Activated naive CD4-positive, alpha-beta T cell treated with anti-CD3 and anti-CD28 coated beads, Interleukin-2, amount 50 U/mL, for 24 hours (primary cell): ENCODE measurements around the gene TMEM247.

Experiments used
- H3K27ac Mint-ChIP-seq: one replicate; pipeline ENCODE4 v1.8.0; 2021; ENCODE audit warnings: mild to moderate bottlenecking, mixed read lengths
- H3K27me3 Mint-ChIP-seq: one replicate; pipeline ENCODE4 v1.8.0; 2021; ENCODE audit warnings: mixed read lengths
- H3K36me3 Mint-ChIP-seq: one replicate; pipeline ENCODE4 v1.8.0; 2021; ENCODE audit warnings: mixed read lengths
- H3K4me1 Mint-ChIP-seq: one replicate; pipeline ENCODE4 v1.8.0; 2021; ENCODE audit warnings: mixed read lengths
- H3K4me3 Mint-ChIP-seq: one replicate; pipeline ENCODE4 v1.8.0; 2021; ENCODE audit warnings: mild to moderate bottlenecking, mixed read lengths
- H3K9me3 Mint-ChIP-seq: one replicate; pipeline ENCODE4 v1.8.0; 2021; ENCODE audit warnings: mixed read lengths

TMEM247 gene

GRCh38 chr2:46447649-46448048, 31.7 kb upstream of the TMEM247 start:
- H3K27ac Mint-ChIP-seq: no peak overlapping the region
- no peaks in the 10 kb centered on the region for H3K4me1 Mint-ChIP-seq

GRCh38 chr2:46448111-46448510, 31.3 kb upstream of the TMEM247 start:
- Mint-ChIP-seq H3K9me3 (peaks cover 19% of the 10 kb centered on the region), H3K36me3 (peaks cover 3% of the 10 kb centered on the region)

More at GRCh38 chr2:46447649-46448048, 31.7 kb upstream of the TMEM247 start:
- peaks cover 3% of the 10 kb centered on the region for H3K36me3 Mint-ChIP-seq
- H3K9me3 Mint-ChIP-seq: peaks cover 19% of the 10 kb centered on the region
- no peak overlapping the region for H3K4me3 Mint-ChIP-seq
- no peaks in the 10 kb centered on the region for H3K27me3 Mint-ChIP-seq

GRCh38 chr2:46448641-46449040, 30.7 kb upstream of the TMEM247 start:
- Mint-ChIP-seq H3K27me3 (no peaks in the 10 kb centered on the region), H3K27ac (no peak overlapping the region), H3K36me3 (peaks cover 3% of the 10 kb centered on the region), H3K4me1 (no peaks in the 10 kb centered on the region), H3K9me3 (peaks cover 19% of the 10 kb centered on the region), H3K4me3 (no peak overlapping the region)

More at GRCh38 chr2:46448111-46448510, 31.3 kb upstream of the TMEM247 start:
- Mint-ChIP-seq H3K4me1 (no peaks in the 10 kb centered on the region), H3K4me3 (no peak overlapping the region), H3K27ac (no peak overlapping the region), H3K27me3 (no peaks in the 10 kb centered on the region)

GRCh38 chr2:46449700-46450099, 29.7 kb upstream of the TMEM247 start:
- Mint-ChIP-seq H3K27me3 (no peaks in the 10 kb centered on the region), H3K4me1 (no peaks in the 10 kb centered on the region), H3K27ac (no peak overlapping the region), H3K4me3 (no peak overlapping the region), H3K9me3 (peaks cover 19% of the 10 kb centered on the region), H3K36me3 (peaks cover 3% of the 10 kb centered on the region)

GRCh38 chr2:46451131-46451711, 28.1 kb upstream of the TMEM247 start:
- no peaks in the 10 kb centered on the region for H3K4me1 Mint-ChIP-seq
- no peaks in the 10 kb centered on the region for H3K27me3 Mint-ChIP-seq
- no peak overlapping the region for H3K27ac Mint-ChIP-seq
- H3K36me3 Mint-ChIP-seq: no peaks in the 10 kb centered on the region
- no peak overlapping the region for H3K4me3 Mint-ChIP-seq
- peaks cover 10% of the 10 kb centered on the region for H3K9me3 Mint-ChIP-seq

- Mint-ChIP-seq H3K4me1 (peaks cover 4% of the 10 kb centered on the region), H3K4me3 (no peak overlapping the region), H3K27me3 (no peaks in the 10 kb centered on the region), H3K36me3 (no peaks in the 10 kb centered on the region), H3K27ac (no peak overlapping the region), H3K9me3 (no peaks in the 10 kb centered on the region)
These were observed 22.6 kb upstream of the TMEM247 start for GRCh38 chr2:46456789-46457188.

- Mint-ChIP-seq H3K27me3 (no peaks in the 10 kb centered on the region), H3K36me3 (no peaks in the 10 kb centered on the region), H3K9me3 (no peaks in the 10 kb centered on the region), H3K4me3 (no peak overlapping the region), H3K27ac (no peak overlapping the region), H3K4me1 (peaks cover 4% of the 10 kb centered on the region)
These were observed 20.4 kb upstream of the TMEM247 start for GRCh38 chr2:46458763-46459500.

- no peak overlapping the region for H3K4me3 Mint-ChIP-seq
- no peaks in the 10 kb centered on the region for H3K9me3 Mint-ChIP-seq
- peaks cover 8% of the 10 kb centered on the region for H3K4me1 Mint-ChIP-seq
- no peaks in the 10 kb centered on the region for H3K36me3 Mint-ChIP-seq
- H3K27me3 Mint-ChIP-seq: no peaks in the 10 kb centered on the region
- H3K27ac Mint-ChIP-seq: no peak overlapping the region
These were observed 19.7 kb upstream of the TMEM247 start for GRCh38 chr2:46459694-46460093.

GRCh38 chr2:46460241-46460921, 19.0 kb upstream of the TMEM247 start:
- Mint-ChIP-seq H3K36me3 (no peaks in the 10 kb centered on the region), H3K9me3 (no peaks in the 10 kb centered on the region), H3K27me3 (no peaks in the 10 kb centered on the region), H3K4me3 (no peak overlapping the region), H3K4me1 (peaks cover 9% of the 10 kb centered on the region), H3K27ac (no peak overlapping the region)

GRCh38 chr2:46461011-46461674, 18.2 kb upstream of the TMEM247 start:
- Mint-ChIP-seq H3K27me3 (no peaks in the 10 kb centered on the region), H3K4me3 (no peak overlapping the region), H3K9me3 (no peaks in the 10 kb centered on the region), H3K36me3 (no peaks in the 10 kb centered on the region), H3K4me1 (peaks cover 9% of the 10 kb centered on the region), H3K27ac (no peak overlapping the region)

- H3K27ac Mint-ChIP-seq: peak overlapping the region; percentile 70
- H3K27me3 Mint-ChIP-seq: no peaks in the 10 kb centered on the region
- peaks cover 9% of the 10 kb centered on the region for H3K4me1 Mint-ChIP-seq
- H3K9me3 Mint-ChIP-seq: no peaks in the 10 kb centered on the region
- H3K4me3 Mint-ChIP-seq: no peak overlapping the region
- H3K36me3 Mint-ChIP-seq: no peaks in the 10 kb centered on the region
These were observed 17.6 kb upstream of the TMEM247 start for GRCh38 chr2:46461709-46462171.

GRCh38 chr2:46462936-46463335, 16.4 kb upstream of the TMEM247 start:
- H3K36me3 Mint-ChIP-seq: no peaks in the 10 kb centered on the region
- no peak overlapping the region for H3K27ac Mint-ChIP-seq
- H3K9me3 Mint-ChIP-seq: no peaks in the 10 kb centered on the region
- H3K4me3 Mint-ChIP-seq: no peak overlapping the region
- H3K27me3 Mint-ChIP-seq: no peaks in the 10 kb centered on the region
- H3K4me1 Mint-ChIP-seq: peaks cover 9% of the 10 kb centered on the region

GRCh38 chr2:46469116-46469515, 10.2 kb upstream of the TMEM247 start:
- Mint-ChIP-seq H3K9me3 (no peaks in the 10 kb centered on the region), H3K4me3 (no peak overlapping the region), H3K4me1 (peaks cover 5% of the 10 kb centered on the region), H3K27me3 (no peaks in the 10 kb centered on the region), H3K36me3 (no peaks in the 10 kb centered on the region), H3K27ac (no peak overlapping the region)

- Mint-ChIP-seq H3K27me3 (no peaks in the 10 kb centered on the region), H3K4me1 (peaks cover under 1% of the 10 kb centered on the region), H3K27ac (no peak overlapping the region), H3K36me3 (peaks cover 1% of the 10 kb centered on the region), H3K4me3 (no peak overlapping the region), H3K9me3 (no peaks in the 10 kb centered on the region)
These were observed 9.7 kb upstream of the TMEM247 start for GRCh38 chr2:46469700-46470099.

- H3K27ac Mint-ChIP-seq: no peak overlapping the region
These were observed 9.2 kb upstream of the TMEM247 start for GRCh38 chr2:46470114-46470628.

More at GRCh38 chr2:46470114-46470628, 9.2 kb upstream of the TMEM247 start:
- H3K27me3 Mint-ChIP-seq: no peaks in the 10 kb centered on the region
- no peaks in the 10 kb centered on the region for H3K9me3 Mint-ChIP-seq
- H3K36me3 Mint-ChIP-seq: peaks cover 5% of the 10 kb centered on the region
- no peaks in the 10 kb centered on the region for H3K4me1 Mint-ChIP-seq
- H3K4me3 Mint-ChIP-seq: no peak overlapping the region
